GM21526 (cell line): ENCODE data around the gene ANOS1.
"Not testable (repeated sequence)": the region's sequence is repeated elsewhere in the genome, so short reads cannot be mapped to it uniquely, and the experiment has no call there.

Experiments
- ATAC-seq: cut with Tn5 transposase; IDR thresholded peaks from one replicate; pipeline ENCODE4 v1.9.1; 2021; ENCODE audit warnings: moderate library complexity; ENCODE audit not compliant: unreplicated experiment, low FRiP score

Gene ANOS1

DNA sequence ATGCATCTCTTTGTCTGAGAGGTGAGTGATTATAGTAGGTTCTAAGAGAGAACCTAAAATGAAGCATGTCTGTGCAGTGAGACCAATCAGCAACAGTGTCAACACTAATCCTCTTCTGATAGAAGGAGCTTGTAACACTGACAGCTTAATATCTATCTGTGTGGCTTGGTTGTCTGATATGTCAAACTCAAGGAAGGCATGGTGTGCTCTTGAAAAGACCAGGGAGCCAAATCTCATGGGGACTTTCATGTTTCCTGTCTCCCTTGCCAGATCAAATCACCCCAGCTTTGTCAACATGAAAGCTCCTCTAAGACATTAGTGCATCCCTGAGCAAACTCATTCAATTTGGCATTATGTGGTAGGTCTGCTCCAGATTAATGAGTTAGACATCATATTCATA is 95.4 kb downstream of the ANOS1 start:
- no peak for ATAC-seq

DNA sequence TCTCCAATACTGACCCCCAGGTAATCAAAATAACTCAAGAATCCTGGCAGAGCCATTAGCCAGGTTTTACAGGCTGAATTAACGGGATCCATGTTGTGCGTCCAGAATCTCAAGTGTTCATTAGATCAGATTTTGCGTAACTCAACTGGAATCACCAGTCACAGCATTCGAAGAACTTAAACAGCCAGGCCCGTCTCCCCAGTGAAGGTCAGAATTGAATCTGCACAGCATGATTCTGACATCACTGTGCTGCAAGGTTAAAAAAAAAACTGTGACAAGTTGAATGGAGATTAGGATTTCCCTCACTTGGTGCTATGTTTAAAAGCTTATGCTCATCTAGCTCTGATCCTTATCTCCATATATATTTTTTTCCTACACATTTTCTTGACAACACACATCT is 96.1 kb downstream of the ANOS1 start:
- no peak for ATAC-seq

DNA sequence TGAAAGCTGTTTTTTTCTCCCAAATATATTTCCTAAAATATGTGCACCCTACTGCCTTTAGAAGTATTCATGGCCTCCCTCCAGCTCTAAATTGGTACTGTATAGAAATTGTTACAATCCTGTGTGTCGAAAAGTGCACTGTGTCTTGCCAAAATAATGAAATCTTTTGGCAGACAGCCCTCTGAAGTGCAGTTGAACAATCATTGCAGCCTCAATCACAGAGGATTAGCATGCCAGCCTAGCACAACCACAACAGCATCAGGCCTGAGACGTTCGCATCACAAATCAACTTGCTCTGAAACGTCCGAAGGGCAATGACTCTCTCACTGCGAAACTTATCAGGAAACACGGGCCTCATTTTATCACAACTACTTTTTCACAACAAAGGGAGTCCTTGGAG is 99.0 kb downstream of the ANOS1 start:
- no peak for ATAC-seq

DNA sequence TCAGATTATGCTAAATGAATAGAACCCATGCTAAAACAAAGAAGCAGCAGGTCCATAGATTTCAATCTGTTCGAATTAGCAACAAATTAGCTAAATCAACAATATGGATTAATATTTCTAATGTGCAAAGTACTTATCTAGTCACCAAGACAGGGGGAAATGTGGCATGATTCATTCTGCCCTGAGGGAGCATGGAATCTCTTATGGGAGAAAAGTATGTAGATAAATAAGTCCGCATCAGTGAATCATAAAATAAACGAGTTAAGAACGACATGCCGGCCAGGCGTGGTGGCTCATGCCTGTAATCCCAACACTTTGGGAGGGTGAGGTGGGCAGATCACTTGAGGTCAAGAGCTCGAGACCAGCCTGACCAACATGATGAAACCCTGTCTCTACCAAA is 102.1 kb downstream of the ANOS1 start:
- no peak for ATAC-seq

DNA sequence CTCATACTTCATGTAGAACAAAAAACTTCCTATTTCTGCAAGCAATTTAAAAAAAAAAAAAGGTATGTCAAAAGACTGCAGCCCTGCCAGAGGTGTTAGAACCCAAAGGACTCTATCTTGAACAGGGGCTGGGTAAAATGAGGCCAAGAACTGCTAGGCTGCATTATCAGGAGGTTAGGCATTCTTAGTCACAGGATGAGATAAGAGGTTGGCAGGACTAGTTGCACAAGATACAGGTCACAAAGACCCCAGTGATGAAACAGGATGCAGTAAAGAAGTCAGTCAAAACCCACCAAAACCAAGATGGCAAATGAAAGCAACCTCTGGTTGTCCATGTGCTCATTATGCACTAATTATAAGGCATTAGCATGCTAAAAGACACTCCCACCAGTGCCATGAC is 104.1 kb downstream of the ANOS1 start:
- no peak for ATAC-seq

DNA sequence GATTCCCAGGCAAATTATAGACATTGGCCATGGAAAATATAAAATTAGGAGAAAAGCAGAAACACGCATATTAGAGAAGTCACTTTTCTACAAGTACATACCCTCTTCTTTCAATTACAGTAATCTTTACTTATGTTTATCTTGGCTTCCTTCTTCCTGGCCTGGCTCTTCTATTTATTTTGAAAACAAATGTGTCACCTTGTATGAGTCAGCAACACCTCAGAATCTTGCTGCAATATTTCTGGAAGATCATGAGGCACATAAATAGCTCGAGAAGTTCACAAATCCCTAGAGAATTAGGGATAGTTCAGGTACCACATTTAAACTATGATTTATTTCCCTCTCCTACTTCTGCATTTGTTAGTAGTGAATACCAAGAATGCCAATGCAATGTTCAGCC is 124.6 kb downstream of the ANOS1 start:
- no peak for ATAC-seq

DNA sequence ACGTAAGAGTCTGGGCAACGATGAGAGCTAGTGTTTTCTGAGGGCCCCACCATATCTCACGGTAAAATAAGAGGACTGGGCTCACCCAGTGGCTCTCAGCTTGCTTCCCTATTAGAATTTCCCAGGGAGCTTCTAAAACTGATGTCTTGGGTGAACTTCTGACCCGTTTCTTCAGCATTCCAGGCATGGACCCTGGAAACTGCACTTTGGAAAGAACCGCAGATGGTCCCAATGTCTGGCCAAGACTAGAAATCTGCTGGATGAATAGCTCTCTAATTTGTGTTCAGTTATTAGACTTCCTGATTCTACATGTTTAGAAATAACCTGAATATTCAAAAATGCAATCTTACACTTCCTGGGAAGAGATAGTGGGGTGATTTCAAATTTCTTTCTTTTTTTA is 127.8 kb downstream of the ANOS1 start:
- ATAC-seq = no peak

DNA sequence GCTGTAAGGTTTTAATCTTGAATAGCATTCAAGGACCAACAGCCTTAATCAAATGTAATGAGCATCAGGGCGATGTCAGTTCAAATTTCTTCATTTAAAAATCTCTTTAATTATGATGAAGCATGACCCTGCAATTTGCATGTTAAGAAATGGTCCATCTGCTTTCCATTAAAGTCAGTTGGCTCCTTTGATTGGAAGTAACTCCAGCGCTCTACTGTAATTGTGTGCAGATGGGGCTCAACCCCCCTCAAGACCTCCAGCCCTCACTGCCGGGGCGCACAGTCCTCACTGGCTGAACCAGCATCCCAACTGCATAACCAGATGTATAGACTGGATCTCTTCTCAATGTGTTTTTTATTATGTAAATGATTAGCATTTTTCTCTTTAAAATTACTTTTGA is 140.4 kb downstream of the ANOS1 start:
- ATAC-seq = no peak

DNA sequence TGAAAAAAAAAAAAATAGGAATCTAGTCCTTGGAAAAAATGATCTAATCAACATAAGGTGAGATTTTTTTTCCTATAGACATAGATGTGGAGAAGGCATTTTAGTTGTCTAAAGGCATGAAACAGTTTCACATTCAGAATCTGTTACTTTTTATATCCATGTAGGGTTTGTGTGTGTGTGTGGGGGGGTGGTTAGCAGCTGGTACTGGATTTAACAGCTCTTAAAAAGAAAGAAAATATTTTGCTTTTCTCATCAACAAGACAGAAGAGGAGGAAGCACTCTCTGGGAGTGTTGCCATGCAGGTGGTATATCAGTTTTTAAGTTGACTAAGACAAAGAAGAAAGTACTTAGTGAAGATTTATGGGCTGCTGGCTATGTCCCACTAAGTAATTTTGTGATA is 145.0 kb downstream of the ANOS1 start:
- ATAC-seq = no peak

DNA sequence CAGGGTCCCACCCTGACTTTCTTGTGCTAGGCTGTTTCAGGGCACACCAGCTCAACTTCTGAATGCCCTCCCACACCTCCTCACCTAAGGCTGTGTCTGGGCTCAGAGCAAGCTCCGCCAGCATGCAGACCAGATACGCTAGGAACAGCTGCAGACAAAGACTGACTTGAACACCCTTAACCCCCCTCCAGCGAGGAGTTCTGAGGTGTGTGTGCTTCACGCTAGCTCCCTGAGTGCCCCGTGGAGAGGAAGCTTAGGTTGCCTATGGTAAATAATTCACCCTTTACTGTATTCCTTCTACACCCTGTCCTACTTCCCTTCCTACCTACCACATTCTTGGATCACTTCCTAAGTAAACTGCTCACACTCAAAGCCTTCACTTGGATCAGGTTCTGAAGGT is 152.3 kb downstream of the ANOS1 start:
- ATAC-seq = no peak

DNA sequence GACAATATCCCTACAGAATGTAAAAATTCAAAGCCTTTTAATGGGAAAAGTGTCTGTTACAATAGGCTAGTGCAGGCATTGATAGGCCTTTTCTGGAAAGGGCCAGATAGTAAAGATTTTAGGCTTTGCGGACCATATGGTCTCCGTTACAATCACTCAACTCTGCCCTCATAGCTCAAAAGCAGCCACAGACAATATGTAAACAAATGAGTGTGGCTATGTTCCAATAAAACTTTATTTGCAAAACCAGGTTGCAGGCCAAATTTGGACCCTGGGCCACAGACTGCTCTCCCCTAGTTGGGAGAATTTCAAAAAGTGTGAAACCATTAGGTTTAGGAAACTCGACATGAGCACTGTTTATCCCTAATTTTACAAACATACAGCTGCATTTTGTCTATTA is 155.1 kb downstream of the ANOS1 start:
- no peak for ATAC-seq

DNA sequence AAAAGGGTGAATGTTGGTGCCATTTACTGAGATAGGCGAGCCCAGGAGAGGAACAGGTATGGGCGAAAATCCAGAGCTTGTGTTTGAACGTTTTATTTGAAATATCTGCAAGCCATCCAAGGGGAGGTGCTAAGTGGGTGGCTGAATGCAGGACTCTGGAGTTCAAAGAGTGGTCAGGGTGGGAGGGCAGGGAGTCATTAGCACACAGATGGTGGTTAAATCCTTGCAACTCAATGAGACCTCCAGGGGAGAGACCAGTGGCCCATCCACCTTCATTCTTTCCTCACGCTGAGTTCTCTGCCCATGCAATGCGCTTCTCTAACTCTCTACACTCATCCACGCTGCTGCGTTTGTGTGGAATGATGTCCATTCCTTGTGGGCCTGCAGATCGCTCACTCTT is 166.2 kb downstream of the ANOS1 start:
- no peak for ATAC-seq

DNA sequence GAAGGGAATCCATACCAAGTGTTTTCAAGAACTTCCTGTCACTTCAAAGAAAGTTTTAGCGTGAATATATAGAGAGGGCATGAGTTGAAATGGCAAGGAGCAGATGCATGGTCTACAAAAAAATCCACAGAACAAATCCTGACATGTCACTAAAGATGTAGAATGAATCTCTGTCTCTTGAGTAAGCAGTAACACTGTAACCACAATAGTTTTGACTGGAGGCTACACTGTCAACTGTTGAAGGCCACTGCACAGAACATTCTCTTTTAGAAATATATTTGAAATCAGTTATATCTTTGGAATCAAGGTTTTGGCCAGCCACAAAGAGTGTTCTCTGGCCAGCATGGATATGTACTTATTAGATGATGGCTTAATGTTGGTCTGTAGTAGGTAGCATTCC is 183.5 kb downstream of the ANOS1 start:
- ATAC-seq = no peak

DNA sequence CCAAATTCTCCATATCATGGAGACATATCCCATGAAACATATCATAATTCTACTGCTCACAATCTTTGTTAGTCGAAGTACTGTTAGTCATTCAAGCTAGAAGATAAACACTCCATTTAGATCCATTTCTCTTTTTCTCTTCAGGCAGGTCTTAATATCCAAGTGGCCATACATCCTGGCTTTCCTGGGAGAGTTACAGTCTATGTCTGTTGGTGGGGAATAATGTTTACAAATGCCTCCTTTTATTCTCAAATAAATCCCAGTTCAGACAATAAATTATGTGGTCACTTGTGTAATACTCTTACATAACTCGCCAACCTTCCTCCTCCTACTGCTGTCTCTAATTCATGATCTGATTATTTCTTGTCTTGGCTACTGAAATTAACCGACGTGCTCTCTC is 185.2 kb downstream of the ANOS1 start:
- ATAC-seq = no peak

DNA sequence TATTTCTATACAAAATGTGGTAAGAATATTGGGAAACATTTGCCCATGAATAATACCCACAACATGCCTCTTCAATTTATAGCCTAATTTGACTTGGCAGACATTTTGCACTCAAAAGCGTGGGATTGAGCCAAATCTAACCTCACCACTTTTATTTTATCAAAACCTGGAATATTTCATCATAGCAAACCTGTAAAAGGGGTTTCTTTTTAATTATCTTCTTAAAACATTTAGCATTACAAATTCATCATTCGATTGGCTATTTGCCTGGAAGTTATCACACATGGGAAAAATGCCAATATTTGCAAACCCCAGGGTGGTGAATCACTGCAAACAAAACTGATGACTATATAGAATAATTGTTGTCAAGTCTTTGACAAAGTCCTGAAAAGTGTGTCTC is 211.1 kb downstream of the ANOS1 start:
- ATAC-seq = no peak

DNA sequence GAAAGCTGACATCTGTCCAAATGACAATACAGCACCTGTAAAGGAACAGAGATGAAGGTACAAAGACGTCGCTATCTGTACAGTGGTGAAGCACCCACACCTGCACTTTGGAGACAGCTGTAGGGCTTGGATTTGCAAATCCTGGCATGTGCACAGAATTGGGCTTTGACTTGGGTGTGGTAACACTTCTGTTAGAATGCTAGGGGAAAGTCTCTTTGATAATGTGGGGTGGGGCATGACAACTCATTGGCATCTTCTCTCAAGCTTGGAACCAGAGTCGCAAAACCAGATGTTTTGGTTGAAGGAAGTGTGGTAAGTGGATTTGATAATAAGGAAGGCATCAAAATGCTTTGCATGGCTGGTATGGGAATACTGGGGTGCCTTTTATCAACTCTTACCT is 211.8 kb downstream of the ANOS1 start:
- ATAC-seq = no peak

DNA sequence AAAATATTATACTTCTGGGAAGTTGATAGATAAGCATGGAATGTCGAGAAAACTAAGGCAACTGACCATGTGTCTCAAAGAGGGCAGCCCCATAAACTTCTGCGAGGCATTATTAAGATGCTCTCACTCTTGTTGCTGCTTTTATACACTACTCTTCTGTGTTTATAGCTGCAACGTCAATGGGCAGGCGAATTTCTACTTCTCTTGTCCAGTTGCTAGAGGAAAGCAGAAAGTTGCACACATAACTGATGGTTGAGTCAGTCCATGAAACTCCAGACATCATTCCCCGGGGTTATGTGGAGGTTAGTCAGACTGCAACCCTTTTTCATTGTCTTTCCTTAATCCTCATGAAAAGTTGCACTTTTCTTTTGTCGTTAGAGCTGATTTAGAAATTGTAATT is 227.5 kb downstream of the ANOS1 start:
- no peak for ATAC-seq

DNA sequence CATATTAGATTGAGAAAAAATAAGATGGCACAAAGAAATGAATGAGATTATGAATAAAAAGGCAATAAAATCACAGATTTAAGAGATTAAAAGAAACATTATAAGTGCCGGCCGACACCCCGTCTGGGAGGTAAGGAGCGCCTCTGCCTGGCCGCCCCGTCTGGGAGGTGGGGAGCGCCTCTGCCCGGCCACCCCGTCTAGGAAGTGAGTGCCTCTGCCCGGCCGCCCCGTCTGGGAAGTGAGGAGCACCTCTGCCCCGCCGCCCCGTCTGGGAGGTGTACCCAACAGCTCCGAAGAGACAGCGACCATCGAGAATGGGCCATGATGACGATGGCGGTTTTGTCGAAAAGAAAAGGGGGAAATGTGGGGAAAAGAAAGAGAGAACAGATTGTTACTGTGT is 229.8 kb downstream of the ANOS1 start:
- ATAC-seq = not testable (repeated sequence)

DNA sequence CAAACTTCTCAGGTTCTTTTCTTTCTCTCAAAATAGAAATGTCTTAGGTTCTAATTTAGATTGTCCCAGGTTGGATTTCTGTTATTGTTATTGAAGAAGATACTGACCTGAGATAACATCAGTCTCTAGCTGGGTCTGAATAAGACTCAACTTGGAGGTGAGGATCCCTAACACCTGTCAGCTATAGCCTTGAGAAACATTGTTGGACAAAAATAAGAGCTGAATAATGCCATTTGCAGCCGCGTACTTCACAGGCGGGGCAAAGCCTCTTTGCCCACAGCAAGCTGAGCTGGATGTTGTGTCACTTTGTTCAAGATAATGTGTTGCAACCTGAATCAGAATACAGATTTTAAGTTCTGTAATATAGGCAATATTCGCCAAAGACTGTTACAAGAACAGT is 231.7 kb downstream of the ANOS1 start:
- no peak for ATAC-seq

DNA sequence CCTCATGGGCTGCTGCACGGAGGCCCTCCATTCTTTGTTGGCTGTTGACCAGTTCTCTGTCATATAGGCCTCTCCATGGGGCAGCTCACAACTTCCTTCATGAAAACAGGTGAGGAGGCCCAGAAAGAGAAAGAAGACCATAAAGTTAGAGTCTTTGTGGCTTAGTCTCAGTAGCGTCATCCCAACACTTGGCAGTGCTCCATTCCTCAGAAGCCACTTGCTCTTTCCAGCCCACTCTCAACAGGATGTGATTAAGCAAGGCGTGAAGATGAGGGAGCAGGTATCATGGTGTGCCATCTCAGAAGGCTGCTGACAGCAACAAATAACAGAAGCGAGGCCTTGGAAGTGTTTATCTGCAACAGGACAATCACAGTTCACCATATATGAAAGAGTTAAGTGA is 236.9 kb downstream of the ANOS1 start:
- not testable (repeated sequence) for ATAC-seq

DNA sequence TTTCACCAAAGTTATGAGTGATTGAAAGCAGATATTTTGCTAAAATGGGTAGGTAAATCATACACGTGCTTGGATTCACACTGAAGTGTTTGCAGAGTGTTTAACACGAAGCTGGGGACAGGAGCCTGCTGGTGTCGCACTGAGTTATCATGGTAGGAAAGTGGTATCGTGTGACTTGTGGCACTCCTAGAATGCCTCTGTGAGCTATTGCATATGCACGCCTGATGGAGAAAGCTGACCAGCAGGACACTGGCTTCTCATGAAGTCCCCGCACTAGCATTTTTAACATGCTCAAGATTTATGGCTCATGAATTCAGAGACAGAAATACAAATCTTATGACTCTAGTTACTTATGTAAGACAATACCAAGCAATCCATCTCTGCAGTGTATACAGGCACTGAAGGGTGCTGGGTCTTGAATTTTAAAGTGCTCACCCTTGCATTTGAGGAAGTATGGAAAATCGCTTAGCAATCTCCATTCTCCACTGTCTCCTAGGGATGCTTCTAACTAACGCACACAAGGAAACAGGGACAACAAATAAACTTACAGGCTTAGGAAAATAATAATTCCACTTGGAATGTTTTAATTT is 247.5 kb downstream of the ANOS1 start:
- ATAC-seq = no peak
